Melanocyte of skin (primary cell): Measurements from ENCODE around the gene CNOT1. TPM values are rescaled to one million over a fixed set of nuclear protein-coding genes. Genes with fewer than 3 reads are reported as not detected.

Experiments
- small RNA-seq, 2 donors: library from RNA; depleted of rRNA; stranded (forward); fragments of <200 nt; gene quantifications; one replicate each; pipeline ENCODE3, GENCODE V24; 2012
- total RNA-seq, 2 donors: library from RNA; depleted of rRNA; stranded (reverse); fragments of >200 nt; gene quantifications; 2 replicates each; pipeline ENCODE4 v1.2.3, GENCODE V29; 2012

Gene CNOT1
- total RNA-seq: 100 to 1,000 TPM; 121 to 135 TPM

DNA sequence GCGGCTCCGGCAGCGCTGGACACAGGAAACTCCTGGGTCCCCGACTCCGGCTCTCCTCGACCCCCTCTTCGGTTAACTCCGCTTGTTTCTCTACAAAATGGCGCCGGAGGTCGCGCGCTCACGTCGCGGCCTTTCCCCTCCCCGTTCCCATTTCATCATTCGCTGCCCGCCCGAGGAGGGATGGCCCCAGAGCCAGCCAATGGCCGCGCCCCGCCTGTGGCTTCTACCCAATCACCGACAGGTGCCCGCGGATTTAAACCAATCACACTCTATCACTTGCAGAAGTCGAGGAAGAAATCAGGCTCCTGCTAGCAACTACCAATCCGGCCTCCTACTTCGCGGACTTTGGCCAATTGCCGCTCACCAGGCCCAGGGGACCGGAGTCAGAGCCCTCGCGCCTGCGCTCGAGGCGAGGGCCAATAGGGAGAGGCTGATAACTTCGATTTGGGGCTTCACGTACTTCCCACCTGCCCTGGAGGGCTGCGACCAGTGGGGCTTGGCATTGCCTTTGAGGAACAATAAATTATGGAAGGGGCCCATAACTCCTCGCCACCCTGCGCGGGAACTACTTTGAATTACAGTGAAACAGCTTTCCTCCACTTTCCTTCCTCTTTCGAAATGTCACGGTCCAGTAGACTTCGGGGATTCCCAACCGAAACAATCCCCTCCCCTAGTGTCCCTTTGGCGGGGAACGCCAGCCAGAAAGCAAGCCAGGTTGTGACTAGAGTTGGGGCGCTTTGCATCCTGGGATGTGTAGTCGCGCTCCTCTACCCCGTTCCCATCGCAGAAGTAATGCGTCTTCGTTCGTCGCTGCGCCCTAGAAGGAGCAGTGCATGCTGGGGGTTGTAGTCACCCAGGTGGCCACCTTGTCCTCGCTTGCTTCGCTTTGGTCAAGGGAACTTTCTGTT lies at the start of gene CNOT1:
TSS of gene CNOT1 (minus strand) at position 94 of the 908 bp plus-strand sequence. CDS start 30,489 bp downstream, outside the sequence.

DNA sequence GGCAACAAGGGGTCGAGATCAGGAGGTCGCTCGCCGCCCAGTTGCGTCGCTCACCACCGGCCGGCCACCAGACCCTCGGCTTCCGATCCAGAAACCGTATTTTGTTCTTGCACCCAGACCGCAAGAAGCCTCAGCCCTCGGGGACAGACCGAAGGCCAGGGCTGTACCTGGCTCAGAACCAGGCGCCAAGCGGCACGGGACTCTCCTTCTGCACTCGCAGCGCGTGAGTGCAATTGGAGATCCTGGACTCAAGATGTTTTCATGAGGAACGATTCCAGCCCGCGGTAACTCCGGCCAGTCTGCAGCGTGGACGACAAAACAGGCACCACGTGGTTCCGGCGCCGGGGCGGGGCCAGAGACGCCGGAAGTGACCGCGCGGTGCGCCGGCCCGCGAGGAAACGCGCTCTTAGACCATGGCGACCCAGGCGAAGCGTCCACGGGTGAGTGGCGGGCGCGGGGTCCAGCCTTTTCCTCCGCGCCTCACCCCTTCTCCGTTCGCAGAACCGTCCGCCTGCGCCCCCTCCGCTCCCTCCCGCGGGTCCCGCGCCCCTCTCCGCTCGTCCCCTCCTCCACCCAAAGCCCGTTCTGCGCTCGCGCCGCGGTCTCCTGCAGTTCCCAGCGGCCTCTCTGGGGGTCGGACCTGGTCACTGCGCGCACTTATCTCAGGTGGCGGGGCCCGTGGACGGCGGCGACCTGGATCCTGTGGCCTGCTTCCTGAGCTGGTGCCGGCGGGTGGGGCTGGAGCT lies 114.3 kb downstream of the CNOT1 start, which contains the start of gene SETD6:
TSS of gene SETD6 (plus strand) at position 393 of the 746 bp plus-strand sequence. CDS start at position 414, 21 bp downstream.

DNA sequence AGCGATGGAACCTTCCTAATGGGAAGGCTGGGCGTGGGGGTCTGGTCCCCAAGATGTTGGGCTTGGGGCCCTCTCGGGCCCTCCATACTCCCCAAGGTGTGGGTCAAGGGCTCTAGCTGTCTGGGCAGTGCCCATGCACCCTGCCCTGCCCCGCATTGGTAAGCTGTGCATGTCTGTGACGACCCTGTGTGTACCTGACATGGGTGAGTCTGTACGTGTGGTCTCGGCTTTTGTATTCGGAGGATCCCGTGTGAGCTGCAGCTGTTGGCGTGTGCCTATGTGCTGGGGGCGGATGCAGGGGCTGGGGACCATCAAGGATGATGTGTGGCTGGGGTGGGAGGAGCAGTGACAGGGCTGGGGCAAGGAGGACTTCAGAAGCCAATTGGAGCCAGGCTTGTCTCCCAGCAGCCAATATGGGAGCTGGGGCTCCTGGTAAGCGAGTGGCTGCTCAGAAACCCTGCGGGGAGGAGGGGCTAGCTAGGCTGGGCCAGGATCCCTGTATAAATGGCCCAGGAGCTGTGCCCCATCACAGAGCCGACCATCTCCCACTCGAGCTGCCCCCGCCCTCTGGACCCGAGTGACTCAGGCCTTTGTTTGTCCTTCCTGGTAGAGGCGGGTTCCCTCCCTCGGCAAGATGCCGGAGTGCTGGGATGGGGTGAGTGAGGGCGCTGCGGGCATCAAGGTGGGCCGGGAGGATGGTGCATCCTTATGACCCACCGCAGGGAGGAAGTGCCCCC lies 129.8 kb downstream of the CNOT1 start, which contains the start of gene NDRG4:
TSS of gene NDRG4 (plus strand) at position 529 of the 737 bp plus-strand sequence. CDS start at position 635, 106 bp downstream.

Small RNA genes within 50 kb of the gene (small RNA-seq; reads per million reads assigned to genes)
- gene RNU6-103P (0 reads per million in 2 donors), gene SNORA46 (712 to 828 reads per million in 2 donors), gene SNORA50A (0 reads per million in 2 donors)

Other genes with a start within 250 kb of the CNOT1 start
- gene GINS3, start 237.4 kb downstream of the CNOT1 start, total RNA-seq: 10 to 100 TPM in 1 of 2 donors, 1 to 10 TPM in 1; 3.1 to 12.7 TPM
- gene NDRG4, start 129.7 kb downstream of the CNOT1 start, total RNA-seq: 1 to 10 TPM in 1 of 2 donors, under 1 TPM in 1; 0.69 to 1.3 TPM
- 10 to 100 TPM; 13.8 to 18.6 TPM for gene SETD6, start 114.3 kb downstream of the CNOT1 start, total RNA-seq
- 10 to 100 TPM; 49.6 to 53.0 TPM for gene SLC38A7, start 54.9 kb upstream of the CNOT1 start, total RNA-seq
- gene GOT2, start 104.5 kb upstream of the CNOT1 start, total RNA-seq: 10 to 100 TPM; 41.3 to 63.9 TPM